Upper lobe of left lung (tissue), 4 donors: ENCODE data around the gene PPP6R3.

Experiments
- EP300 ChIP-seq, 4 donors: sonication (generic); formaldehyde crosslinking; IDR thresholded peaks; one replicate each; pipeline ENCODE4 v1.5.1; 2017; ENCODE audit warnings: antibody characterized with exemption in 4 of 4, control low read depth in 2 of 4
- TF ChIP-seq, protein P1 (sequence below), 6 experiments: fragments of 450-650 bp in 4 of 6; fragments of 200-600 bp in 2 of 6; sonication (generic) in 2 of 6; IDR thresholded peaks; one replicate each; pipeline ENCODE4 v1.5.1; 2016 to 2019; ENCODE audit warnings: antibody characterized with exemption in 6 of 6

DNA sequence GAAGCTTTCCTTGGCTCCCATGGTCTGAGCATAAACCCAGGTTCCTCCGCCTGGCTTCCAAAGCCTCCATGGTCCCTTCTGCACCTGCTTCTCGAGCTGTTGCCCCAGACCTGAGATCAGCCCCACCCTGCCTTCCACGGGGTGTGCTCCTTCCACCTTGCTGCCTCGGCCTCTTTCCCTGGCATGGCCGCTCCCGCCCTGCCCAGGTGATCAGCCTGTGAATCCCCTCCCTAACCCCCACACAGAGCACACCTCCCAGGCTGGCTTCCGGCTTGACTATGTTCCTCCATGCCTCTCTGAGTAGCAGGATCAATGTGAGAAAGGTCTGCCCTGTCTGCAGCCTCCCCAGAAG lies 2.7 kb upstream of the PPP6R3 start:
- TF ChIP-seq, protein P1, sequence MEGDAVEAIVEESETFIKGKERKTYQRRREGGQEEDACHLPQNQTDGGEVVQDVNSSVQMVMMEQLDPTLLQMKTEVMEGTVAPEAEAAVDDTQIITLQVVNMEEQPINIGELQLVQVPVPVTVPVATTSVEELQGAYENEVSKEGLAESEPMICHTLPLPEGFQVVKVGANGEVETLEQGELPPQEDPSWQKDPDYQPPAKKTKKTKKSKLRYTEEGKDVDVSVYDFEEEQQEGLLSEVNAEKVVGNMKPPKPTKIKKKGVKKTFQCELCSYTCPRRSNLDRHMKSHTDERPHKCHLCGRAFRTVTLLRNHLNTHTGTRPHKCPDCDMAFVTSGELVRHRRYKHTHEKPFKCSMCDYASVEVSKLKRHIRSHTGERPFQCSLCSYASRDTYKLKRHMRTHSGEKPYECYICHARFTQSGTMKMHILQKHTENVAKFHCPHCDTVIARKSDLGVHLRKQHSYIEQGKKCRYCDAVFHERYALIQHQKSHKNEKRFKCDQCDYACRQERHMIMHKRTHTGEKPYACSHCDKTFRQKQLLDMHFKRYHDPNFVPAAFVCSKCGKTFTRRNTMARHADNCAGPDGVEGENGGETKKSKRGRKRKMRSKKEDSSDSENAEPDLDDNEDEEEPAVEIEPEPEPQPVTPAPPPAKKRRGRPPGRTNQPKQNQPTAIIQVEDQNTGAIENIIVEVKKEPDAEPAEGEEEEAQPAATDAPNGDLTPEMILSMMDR (IDR thresholded peaks at IDR 0.05): no peak
- no peak for TF ChIP-seq EP300 (IDR thresholded peaks at IDR 0.05)
